ENCODE measurements around the gene ITGB7.
"Not testable (repeated sequence)": the region's sequence is repeated elsewhere in the genome, so short reads cannot be mapped to it uniquely, and the experiment has no call there.

ITGB7 gene

GRCh38 chr12:53180220-53180930, 26.7 kb downstream of the ITGB7 start, which contains the start of the genes CSAD and ZNF740:
TSS of gene CSAD (minus strand) at chr12:53180925. CDS start at chr12:53173470, 7,455 bp downstream.
TSS of gene ZNF740 (plus strand) at chr12:53180722. CDS start at chr12:53181984, 1,262 bp downstream.
- peak; percentile 95 to 96 for DNase-seq (ENCODE audit: low read depth in 2 of 2)

- no peak for DNase-seq (ENCODE audit: low read depth in 2 of 2)
These were observed 27.3 kb downstream of the ITGB7 start for GRCh38 chr12:53179687-53180219.

GRCh38 chr12:53178803-53179202, 28.2 kb downstream of the ITGB7 start:
- not testable (repeated sequence) for DNase-seq (ENCODE audit: low read depth in 2 of 2)

- not testable (repeated sequence) for DNase-seq (ENCODE audit: low read depth in 2 of 2)
These were observed 29.6 kb downstream of the ITGB7 start for GRCh38 chr12:53177447-53177846.

- DNase-seq (ENCODE audit: low read depth in 2 of 2): no peak
These were observed 30.3 kb downstream of the ITGB7 start for GRCh38 chr12:53176750-53177149.

- no peak for DNase-seq (ENCODE audit: low read depth in 2 of 2)
These were observed 32.1 kb downstream of the ITGB7 start for GRCh38 chr12:53174881-53175491.

GRCh38 chr12:53173085-53173715, 33.9 kb downstream of the ITGB7 start:
- DNase-seq (ENCODE audit: low read depth in 2 of 2): no peak

- no peak for DNase-seq (ENCODE audit: low read depth in 2 of 2)
These were observed 34.7 kb downstream of the ITGB7 start for GRCh38 chr12:53172352-53172751.

GRCh38 chr12:53171725-53172329, 35.2 kb downstream of the ITGB7 start:
- DNase-seq (ENCODE audit: low read depth in 2 of 2): no peak

GRCh38 chr12:53170876-53171724, 36.0 kb downstream of the ITGB7 start:
- no peak for DNase-seq (ENCODE audit: low read depth in 2 of 2)

- DNase-seq (ENCODE audit: low read depth in 2 of 2): no peak
These were observed 36.8 kb downstream of the ITGB7 start for GRCh38 chr12:53170215-53170614.

- no peak for DNase-seq (ENCODE audit: low read depth in 2 of 2)
These were observed 37.4 kb downstream of the ITGB7 start for GRCh38 chr12:53169644-53170043.

GRCh38 chr12:53166837-53167236, 40.2 kb downstream of the ITGB7 start:
- DNase-seq (ENCODE audit: low read depth in 2 of 2): no peak

GRCh38 chr12:53163008-53163407, 44.0 kb downstream of the ITGB7 start:
- DNase-seq (ENCODE audit: low read depth in 2 of 2): not testable (repeated sequence)

GRCh38 chr12:53161119-53161911, 45.7 kb downstream of the ITGB7 start:
- no peak for DNase-seq (ENCODE audit: low read depth in 2 of 2)

- DNase-seq (ENCODE audit: low read depth in 2 of 2): no peak
These were observed 46.4 kb downstream of the ITGB7 start for GRCh38 chr12:53160673-53161072.

GRCh38 chr12:53160000-53160399, 47.1 kb downstream of the ITGB7 start:
- no peak for DNase-seq (ENCODE audit: low read depth in 2 of 2)

GRCh38 chr12:53159195-53159839, 47.7 kb downstream of the ITGB7 start:
- peak; percentile 82 to 90 for DNase-seq (ENCODE audit: low read depth in 2 of 2)

GRCh38 chr12:53152390-53152789, 54.7 kb downstream of the ITGB7 start:
- DNase-seq (ENCODE audit: low read depth in 2 of 2): no peak

GRCh38 chr12:53151039-53151438, 56.0 kb downstream of the ITGB7 start:
- DNase-seq (ENCODE audit: low read depth in 2 of 2): no peak
